Endothelial cell of umbilical vein (primary cell): Measurements from ENCODE around the gene TUT1. TPM values are rescaled to one million over a fixed set of nuclear protein-coding genes. Genes with fewer than 3 reads are reported as not detected.
A peak's percentile ranks its signal among the peaks of the same experiment; 100 is the strongest.

Experiments used
- BruUV-seq: library from RNA; stranded (reverse); fragments of 400-500 nt; replicated peaks from 2 replicates; lab custom pipeline; 2021; lab: Mats Ljungman, UMichigan
- CTCF ChIA-PET: fragments of 300-600, 350-600 bp; sonication (Branson Sonifier 250); formaldehyde crosslinking; loops from one replicate; lab custom pipeline; 2021; ENCODE audit warnings: antibody characterized with exemption, inconsistent platforms; lab: Charles Lee
- POLR2A ChIA-PET: fragments of 300-600, 350-600 bp; sonication (Branson Sonifier 250); formaldehyde crosslinking; loops from one replicate; lab custom pipeline; 2021; ENCODE audit warnings: antibody characterized with exemption, inconsistent platforms; lab: Charles Lee
- DNase-seq: peaks from one replicate; pipeline ENCODE4 v3.0.0-alpha.2; 2011; ENCODE audit warnings: low read depth, low spot score
- FAIRE-seq: peaks from 2 replicates; lab custom pipeline; 2011; peaks lifted over from hg19 to GRCh38; lab: Jason Lieb, UNC
- H2AFZ ChIP-seq: 2 replicates; pipeline ENCODE4 v1.6.0; 2012; ENCODE audit warnings: low read depth, low read length, control low read depth, inconsistent platforms
- H3K27ac ChIP-seq: 2 replicates; pipeline ENCODE4 v1.5.1; 2011; ENCODE audit warnings: low read depth, mild to moderate bottlenecking, control low read depth, low read length, moderate library complexity; ENCODE audit not compliant: insufficient read depth
- H3K27me3 ChIP-seq, 2 experiments: 2 replicates each; pipeline versions ENCODE4 v1.6.0 to v1.6.1; 2011; ENCODE audit warnings: low read length in 2 of 2, mixed read lengths in 1 of 2; ENCODE audit not compliant: control insufficient read depth in 2 of 2, insufficient read depth in 2 of 2
- H3K36me3 ChIP-seq, 2 experiments: 2 replicates in 1 of 2; 3 replicates in 1 of 2; pipeline ENCODE4 v1.5.1; 2011; ENCODE audit warnings: low read length in 2 of 2, mild to moderate bottlenecking in 1 of 2, moderate library complexity in 1 of 2; ENCODE audit not compliant: control insufficient read depth in 2 of 2, insufficient read depth in 2 of 2; ENCODE audit errors: extremely low read depth in 1 of 2
- H3K4me1 ChIP-seq: 3 replicates; pipeline ENCODE4 v1.5.1; 2011; ENCODE audit warnings: mild to moderate bottlenecking, low read length; ENCODE audit not compliant: control insufficient read depth, insufficient read depth; ENCODE audit errors: extremely low read depth
- H3K4me2 ChIP-seq: 2 replicates; pipeline ENCODE4 v1.6.1; 2011; ENCODE audit warnings: low read length, control low read depth, mixed read lengths; ENCODE audit not compliant: insufficient read depth
- H3K4me3 ChIP-seq, 3 experiments: fragments of 200-600 bp in 1 of 3; sonication (generic), shearing (Covaris generic) in 1 of 3; replicated peaks in 1 of 3; 2 replicates each; pipeline ENCODE4 v1.5.1; 2011 to 2016; ENCODE audit warnings: control low read depth in 3 of 3, low read length in 3 of 3, mild to moderate bottlenecking in 2 of 3, inconsistent platforms in 1 of 3, low read depth in 1 of 3, moderate library complexity in 1 of 3; ENCODE audit not compliant: insufficient read depth in 1 of 3
- H3K79me2 ChIP-seq: 2 replicates; pipeline ENCODE4 v1.6.0; 2012; ENCODE audit warnings: low read length, inconsistent platforms; ENCODE audit not compliant: control insufficient read depth, insufficient read depth
- H3K9ac ChIP-seq: replicated peaks from 2 replicates; pipeline ENCODE3; 2011; ENCODE audit warnings: low read length, control low read depth; ENCODE audit not compliant: insufficient read depth; ENCODE audit errors: extremely low read depth
- H3K9me1 ChIP-seq: replicated peaks from 3 replicates; pipeline ENCODE4 v1.6.0; 2011; ENCODE audit warnings: mild to moderate bottlenecking, low read length; ENCODE audit not compliant: control insufficient read depth, insufficient read depth; ENCODE audit errors: extremely low read depth
- H3K9me3 ChIP-seq: replicated peaks from 2 replicates; pipeline ENCODE4 v1.5.1; 2012; ENCODE audit warnings: low read length, inconsistent platforms; ENCODE audit not compliant: control insufficient read depth, insufficient read depth
- H4K20me1 ChIP-seq: replicated peaks from 2 replicates; pipeline ENCODE3; 2011; ENCODE audit warnings: mild to moderate bottlenecking, low read length; ENCODE audit not compliant: control insufficient read depth, insufficient read depth; ENCODE audit errors: extremely low read depth
- EZH2 ChIP-seq: IDR thresholded peaks from 2 replicates; pipeline ENCODE4 v1.6.1; 2012; ENCODE audit warnings: borderline replicate concordance, low read depth, mild to moderate bottlenecking, moderate library complexity, low read length, inconsistent platforms; ENCODE audit not compliant: severe bottlenecking
- FOS ChIP-seq: IDR thresholded peaks from 2 replicates; pipeline ENCODE4 v1.6.1; 2011; ENCODE audit warnings: mild to moderate bottlenecking, low read length, moderate library complexity, borderline replicate concordance; ENCODE audit not compliant: insufficient read depth
- GATA2 ChIP-seq: IDR thresholded peaks from 2 replicates; pipeline ENCODE4 v1.7.0; 2011; ENCODE audit warnings: low read depth, mild to moderate bottlenecking, moderate library complexity, mixed read lengths, low read length; ENCODE audit not compliant: insufficient read length, insufficient read depth
- JUN ChIP-seq: IDR thresholded peaks from 2 replicates; pipeline ENCODE4 v1.6.1; 2011; ENCODE audit warnings: borderline replicate concordance, low read depth; ENCODE audit not compliant: insufficient read length, insufficient read depth
- MYC ChIP-seq: IDR thresholded peaks from one replicate; pipeline ENCODE4 v1.6.1; 2011; ENCODE audit warnings: mild to moderate bottlenecking, low read depth, low read length
- POLR2A ChIP-seq: IDR thresholded peaks from 2 replicates; pipeline ENCODE4 v1.6.1; 2012; ENCODE audit warnings: low read depth, mild to moderate bottlenecking, control low read depth, low read length
- POLR2AphosphoS5 ChIP-seq: IDR thresholded peaks from 2 replicates; pipeline ENCODE4 v1.6.1; 2012; ENCODE audit warnings: low read depth, mild to moderate bottlenecking, control low read depth, low read length, moderate library complexity; ENCODE audit not compliant: insufficient read depth
- dilution Hi-C: fragments of 300-500 bp; cut with MboI; formaldehyde crosslinking; loops from one replicate; pipeline ENCODE4 v1.15.0; 2019; ENCODE audit warnings: low sequenced_read_pairs; ENCODE audit not compliant: extremely low pct_ligation_motif_present
- intact Hi-C: fragments of 100-400 bp; cut with micrococcal nuclease; formaldehyde crosslinking; loops from one replicate; pipeline ENCODE4 v1.10.0; 2022
- polyA plus RNA-seq, 4 experiments: library from polyadenylated mRNA; depleted of rRNA in 3 of 4; stranded (reverse) in 3 of 4; unstranded in 1 of 4; fragments of >200 nt; gene quantifications; 2 replicates each; pipeline versions ENCODE4 v1.2.1 to v1.2.3, GENCODE V29; 2011 to 2012; ENCODE audit warnings: missing spikeins in 1 of 4
- total RNA-seq: library from RNA; stranded (reverse); gene quantifications from 2 replicates; pipeline ENCODE4 v1.2.3, GENCODE V29; 2021
- TF ChIP-seq, protein P1 (sequence below): IDR thresholded peaks from 2 replicates; pipeline ENCODE4 v1.6.1; 2011; ENCODE audit not compliant: insufficient read depth, insufficient read length
- TF ChIP-seq, protein P2 (sequence below), 2 donors: IDR thresholded peaks; 1 replicate in 1 of 2; 2 replicates in 1 of 2; pipeline ENCODE4 v1.5.1; 2011; ENCODE audit warnings: low read length in 2 of 2, mild to moderate bottlenecking in 2 of 2, moderate library complexity in 2 of 2, control low read depth in 1 of 2, inconsistent platforms in 1 of 2, low read depth in 1 of 2; ENCODE audit not compliant: insufficient read depth in 1 of 2; ENCODE audit errors: extremely low read depth in 1 of 2

The TUT1 gene
- total and polyA plus RNA-seq, 2 donors (not counting 3 experiments of a cell fraction or from before 2014, with no cell fraction given): 12.7 to 16.9 TPM

DNA sequence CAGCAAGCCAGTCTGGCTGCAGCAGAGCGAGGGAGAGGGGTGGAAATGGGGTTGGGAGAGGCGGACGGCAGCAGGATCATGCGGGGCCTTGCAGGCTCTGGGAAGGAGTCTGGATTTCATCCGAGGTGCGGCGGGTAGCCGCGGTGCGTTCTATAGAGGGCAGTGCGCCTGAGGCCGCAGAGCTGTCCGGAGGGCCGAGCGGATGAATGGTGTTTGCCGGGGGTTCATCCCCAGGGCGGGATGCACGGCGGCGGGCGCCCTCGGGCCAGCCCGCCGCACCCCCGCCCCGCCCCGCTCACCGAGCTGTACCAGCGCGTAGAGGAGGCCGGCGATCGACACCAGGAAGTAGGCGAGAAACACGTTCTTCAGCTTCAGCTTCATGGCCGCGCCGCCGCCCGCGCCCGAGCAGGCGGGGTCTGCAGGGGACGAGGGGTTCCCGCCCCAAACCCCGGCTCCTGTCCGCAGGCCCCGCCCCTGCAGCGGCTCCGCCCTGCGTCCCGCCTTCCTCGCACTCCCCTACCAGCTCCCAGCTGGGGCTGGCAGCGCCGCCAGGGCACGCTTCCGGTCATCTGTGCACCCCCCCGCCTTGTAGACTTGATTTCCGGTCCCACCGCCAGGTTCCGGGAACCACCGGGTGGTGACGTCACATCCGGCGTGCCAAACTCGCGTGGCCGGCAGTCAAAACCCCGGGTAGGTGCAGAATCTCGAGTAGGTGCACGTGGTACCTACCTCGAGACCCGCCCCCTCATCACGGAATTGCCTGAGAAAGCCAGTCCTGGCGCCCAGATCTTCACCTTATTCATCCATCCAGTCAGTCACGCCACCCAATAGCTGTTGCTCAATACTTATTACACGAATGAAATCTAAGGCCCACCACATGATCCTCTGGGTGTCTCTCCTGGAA is 30.5 kb upstream of the TUT1 start, which contains the start of gene B3GAT3:
Gene B3GAT3 (minus strand): TSS at position 420 of the 904 bp plus-strand sequence. CDS start 39 bp downstream, at position 381.
- Histone ChIP-seq H3K27me3 (no peaks in the 10 kb centered on the region), H4K20me1 (no peaks in the 10 kb centered on the region), H3K9ac (peak within 1 kb of the TSS; percentile 65), H3K36me3 (peaks cover 6 to 20% of the 10 kb centered on the region in 2 experiments), H3K4me2 (peak within 1 kb of the TSS; percentile 84), H3K79me2 (peaks cover 6% of the 10 kb centered on the region), H3K27ac (peak within 1 kb of the TSS; percentile 88), H3K4me1 (peaks cover 15% of the 10 kb centered on the region), H3K9me3 (no peaks in the 10 kb centered on the region), H2AFZ (peak within 1 kb of the TSS; percentile 41), H3K4me3 (peak within 1 kb of the TSS; percentile 14 to 80 (median 66)), H3K9me1 (no peaks in the 10 kb centered on the region)
- peak; percentile 96 for DNase-seq
- ChIA-PET POLR2A (interaction anchor here (0.6 to 3.1 kb wide), 6 partner anchors 10 to 240 kb away, joined by 3 to 14 read pairs (median 5); partner anchors contain the start of genes C11orf98, CSKMT, EML3 and GANAB), CTCF (interaction anchor here (0.5 to 2.2 kb wide), 14 partner anchors 9 to 227 kb away, joined by 3 to 30 read pairs (median 4); partner anchors contain the start of genes AHNAK, C11orf98, CSKMT and EEF1G)
- intact Hi-C loops: loop anchor here (1.0 to 2.0 kb wide), 3 partner anchors 10 to 31 kb away; partner anchors contain the start of genes EML3, GANAB and TUT1
- BruUV-seq: no TSS peak
- peak; percentile 65 for TF ChIP-seq MYC
- TF ChIP-seq, protein P1, sequence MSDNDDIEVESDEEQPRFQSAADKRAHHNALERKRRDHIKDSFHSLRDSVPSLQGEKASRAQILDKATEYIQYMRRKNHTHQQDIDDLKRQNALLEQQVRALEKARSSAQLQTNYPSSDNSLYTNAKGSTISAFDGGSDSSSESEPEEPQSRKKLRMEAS: peak; percentile 92
- TF ChIP-seq JUN: peak; percentile 68
- peak; percentile 95 for TF ChIP-seq POLR2A
- TF ChIP-seq FOS: no peak
- TF ChIP-seq, protein P2, sequence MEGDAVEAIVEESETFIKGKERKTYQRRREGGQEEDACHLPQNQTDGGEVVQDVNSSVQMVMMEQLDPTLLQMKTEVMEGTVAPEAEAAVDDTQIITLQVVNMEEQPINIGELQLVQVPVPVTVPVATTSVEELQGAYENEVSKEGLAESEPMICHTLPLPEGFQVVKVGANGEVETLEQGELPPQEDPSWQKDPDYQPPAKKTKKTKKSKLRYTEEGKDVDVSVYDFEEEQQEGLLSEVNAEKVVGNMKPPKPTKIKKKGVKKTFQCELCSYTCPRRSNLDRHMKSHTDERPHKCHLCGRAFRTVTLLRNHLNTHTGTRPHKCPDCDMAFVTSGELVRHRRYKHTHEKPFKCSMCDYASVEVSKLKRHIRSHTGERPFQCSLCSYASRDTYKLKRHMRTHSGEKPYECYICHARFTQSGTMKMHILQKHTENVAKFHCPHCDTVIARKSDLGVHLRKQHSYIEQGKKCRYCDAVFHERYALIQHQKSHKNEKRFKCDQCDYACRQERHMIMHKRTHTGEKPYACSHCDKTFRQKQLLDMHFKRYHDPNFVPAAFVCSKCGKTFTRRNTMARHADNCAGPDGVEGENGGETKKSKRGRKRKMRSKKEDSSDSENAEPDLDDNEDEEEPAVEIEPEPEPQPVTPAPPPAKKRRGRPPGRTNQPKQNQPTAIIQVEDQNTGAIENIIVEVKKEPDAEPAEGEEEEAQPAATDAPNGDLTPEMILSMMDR (IDR thresholded peaks at IDR 0.05; ENCODE audit: extremely low read depth in 1 of 2, insufficient read depth in 1 of 2, low read depth in 1 of 2, low read length in 2 of 2): no peak
- TF ChIP-seq POLR2AphosphoS5: peak; percentile 98
- TF ChIP-seq EZH2: no peak
- TF ChIP-seq GATA2: no peak
- dilution Hi-C loops: no loop called here
- FAIRE-seq: peak; percentile 96
